HG03097 (cell line): Measurements from ENCODE around the gene PBRM1.
"Not testable (repeated sequence)": the region's sequence is repeated elsewhere in the genome, so short reads cannot be mapped to it uniquely, and the experiment has no call there.

Experiments
- ATAC-seq: cut with Tn5 transposase; IDR thresholded peaks from one replicate; pipeline ENCODE4 v1.9.1; 2021; ENCODE audit not compliant: unreplicated experiment, low FRiP score

PBRM1 gene

GRCh38 chr3:52685709-52686691, at the start of gene PBRM1, which contains the start of gene GNL3:
TSS of gene PBRM1 (minus strand) at chr3:52685913.
TSS of gene GNL3 (plus strand) at chr3:52686032. CDS start at chr3:52686093, 61 bp downstream.
- ATAC-seq: peak; percentile 85

- no peak for ATAC-seq
Observed at GRCh38 chr3:52733256-52733891, 47.7 kb upstream of the PBRM1 start.

GRCh38 chr3:52731590-52731989, 45.9 kb upstream of the PBRM1 start:
- ATAC-seq: no peak

- no peak for ATAC-seq
Observed at GRCh38 chr3:52730681-52731080, 45.0 kb upstream of the PBRM1 start.

- ATAC-seq: not testable (repeated sequence)
Observed at GRCh38 chr3:52728753-52729152, 43.0 kb upstream of the PBRM1 start.

GRCh38 chr3:52724511-52724910, 38.8 kb upstream of the PBRM1 start:
- ATAC-seq: no peak

GRCh38 chr3:52723935-52724334, 38.2 kb upstream of the PBRM1 start:
- ATAC-seq: no peak

- ATAC-seq: no peak
Observed at GRCh38 chr3:52722491-52722890, 36.8 kb upstream of the PBRM1 start.

- ATAC-seq: no peak
Observed at GRCh38 chr3:52721730-52722008, 36.0 kb upstream of the PBRM1 start.

- ATAC-seq: no peak
Observed at GRCh38 chr3:52721002-52721729, 35.5 kb upstream of the PBRM1 start.

GRCh38 chr3:52719618-52720017, 33.9 kb upstream of the PBRM1 start:
- no peak for ATAC-seq

GRCh38 chr3:52715714-52716305, 30.1 kb upstream of the PBRM1 start:
- no peak for ATAC-seq

GRCh38 chr3:52714335-52715302, 28.9 kb upstream of the PBRM1 start:
- no peak for ATAC-seq

- no peak for ATAC-seq
Observed at GRCh38 chr3:52712291-52713212, 26.8 kb upstream of the PBRM1 start.

- no peak for ATAC-seq
Observed at GRCh38 chr3:52710512-52710911, 24.8 kb upstream of the PBRM1 start.

GRCh38 chr3:52707585-52707984, 21.9 kb upstream of the PBRM1 start:
- ATAC-seq: no peak

GRCh38 chr3:52705688-52706686, 20.3 kb upstream of the PBRM1 start, which contains the start of the genes GLT8D1 and SPCS1:
TSS of gene GLT8D1 (minus strand) at chr3:52705791. CDS start at chr3:52700460, 5,331 bp downstream.
TSS of gene SPCS1 (plus strand) at chr3:52706106. CDS start at chr3:52706247, 141 bp downstream.
- peak; percentile 67 for ATAC-seq

GRCh38 chr3:52705438-52705687, 19.6 kb upstream of the PBRM1 start:
- no peak for ATAC-seq
